Head of caudate nucleus (tissue), 42 donors: ENCODE data around the gene PRSS50.

Experiments
- DNase-seq, 42 donors: peaks; one replicate each; pipeline versions ENCODE4 v3.0.0 to v3.0.0-alpha.2; 2020 to 2021; ENCODE audit warnings: mixed read lengths in 7 of 42
- intact Hi-C: fragments of 100-400 bp; cut with DNase I; formaldehyde crosslinking; loops from one replicate; pipeline ENCODE4 v1.15.0; 2022

PRSS50 gene

GRCh38 chr3:46699676-46700523 is 17.8 kb downstream of the PRSS50 start:
- intact Hi-C loops, result loop anchor here (10.0 kb wide), 2 partner anchors 165 to 615 kb away; partner anchors contain the start of gene MYL3
- peak in 29 of 42 donors; percentile 17 to 64 (median 36) for DNase-seq

- DNase-seq, result no peak
- intact Hi-C loops, result no loop called here
Observed at GRCh38 chr3:46695962-46696894, 21.4 kb downstream of the PRSS50 start.

- intact Hi-C loops, result no loop called here
- peak in 26 of 42 donors; percentile 8 to 64 (median 34) for DNase-seq
Observed at GRCh38 chr3:46695177-46695961, 22.3 kb downstream of the PRSS50 start.

GRCh38 chr3:46694520-46694919 is 23.1 kb downstream of the PRSS50 start:
- no peak for DNase-seq
- intact Hi-C loops, result no loop called here

- peak in 2 of 42 donors; percentile 6 to 11 for DNase-seq
- intact Hi-C loops, result no loop called here
Observed at GRCh38 chr3:46693892-46694226, 23.8 kb downstream of the PRSS50 start.

GRCh38 chr3:46693038-46693891 is 24.4 kb downstream of the PRSS50 start, which contains the start of gene ALS2CL:
Gene ALS2CL (minus strand): TSS chr3:46693679. CDS start chr3:46689440, 4,239 bp downstream.
- intact Hi-C loops, result no loop called here
- DNase-seq, result peak in 31 of 42 donors; percentile 13 to 76 (median 43)

- DNase-seq, result no peak
Observed at GRCh38 chr3:46692566-46692990, 25.1 kb downstream of the PRSS50 start.

GRCh38 chr3:46690798-46691197 is 26.9 kb downstream of the PRSS50 start:
- intact Hi-C loops, result no loop called here

More at GRCh38 chr3:46692566-46692990, 25.1 kb downstream of the PRSS50 start:
- intact Hi-C loops, result no loop called here

GRCh38 chr3:46685446-46685845 is 32.2 kb downstream of the PRSS50 start:
- intact Hi-C loops, result no loop called here
- no peak for DNase-seq

More at GRCh38 chr3:46690798-46691197, 26.9 kb downstream of the PRSS50 start:
- no peak for DNase-seq

GRCh38 chr3:46684891-46685290 is 32.8 kb downstream of the PRSS50 start:
- intact Hi-C loops, result no loop called here

GRCh38 chr3:46682974-46683373 is 34.7 kb downstream of the PRSS50 start:
- intact Hi-C loops, result no loop called here
- no peak for DNase-seq

More at GRCh38 chr3:46684891-46685290, 32.8 kb downstream of the PRSS50 start:
- DNase-seq, result no peak

- no peak for DNase-seq
- intact Hi-C loops, result no loop called here
Observed at GRCh38 chr3:46681856-46682540, 35.7 kb downstream of the PRSS50 start.

GRCh38 chr3:46681387-46681786 is 36.3 kb downstream of the PRSS50 start:
- intact Hi-C loops, result no loop called here
- no peak for DNase-seq

- DNase-seq, result no peak
- intact Hi-C loops, result no loop called here
Observed at GRCh38 chr3:46680298-46680826, 37.3 kb downstream of the PRSS50 start.

GRCh38 chr3:46679681-46680080 is 38.0 kb downstream of the PRSS50 start:
- no peak for DNase-seq
- intact Hi-C loops, result no loop called here

GRCh38 chr3:46678280-46678679 is 39.4 kb downstream of the PRSS50 start:
- no peak for DNase-seq
- intact Hi-C loops, result no loop called here

GRCh38 chr3:46677411-46677726 is 40.3 kb downstream of the PRSS50 start:
- intact Hi-C loops, result no loop called here
- no peak for DNase-seq
